Activated naive CD4-positive, alpha-beta T cell treated with Interleukin-2 at 50 U/mL for 16 hours (primary cell): ENCODE results near the gene FATE1.

ENCODE experiments used
- DNase-seq: peaks from one replicate; pipeline ENCODE4 v3.0.0-alpha.2; 2020

FATE1 gene

GRCh38 chrX:151704041-151704663 lies 11.7 kb upstream of the FATE1 start:
- no peak for DNase-seq

- no peak for DNase-seq
These were observed 7.0 kb upstream of the FATE1 start for GRCh38 chrX:151708821-151709220.

GRCh38 chrX:151710457-151710856 lies 5.4 kb upstream of the FATE1 start:
- DNase-seq = no peak

- no peak for DNase-seq
These were observed 4.7 kb upstream of the FATE1 start for GRCh38 chrX:151711154-151711553.

GRCh38 chrX:151711787-151712186 lies 4.0 kb upstream of the FATE1 start:
- DNase-seq = no peak

DNA sequence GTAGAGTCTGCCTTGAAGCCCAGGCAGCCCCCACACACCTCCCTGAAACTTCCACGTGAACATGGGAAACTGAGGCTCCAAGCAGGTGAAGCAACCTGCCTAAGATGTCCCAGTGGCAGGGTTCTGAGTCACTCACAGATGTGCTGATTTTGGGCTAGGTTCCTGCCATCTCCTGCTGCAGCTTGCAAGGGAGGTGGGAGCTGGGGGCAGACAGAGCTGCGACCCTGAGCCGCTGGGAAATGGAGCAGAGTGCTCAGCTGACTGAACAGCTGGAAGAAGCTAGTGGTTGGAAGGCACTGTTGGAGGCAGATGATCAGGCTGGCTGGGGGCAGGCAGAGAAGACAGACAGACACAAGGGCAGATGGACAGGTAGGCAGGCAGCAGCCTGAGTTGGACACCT lies 3.6 kb upstream of the FATE1 start:
- no peak for DNase-seq

DNA sequence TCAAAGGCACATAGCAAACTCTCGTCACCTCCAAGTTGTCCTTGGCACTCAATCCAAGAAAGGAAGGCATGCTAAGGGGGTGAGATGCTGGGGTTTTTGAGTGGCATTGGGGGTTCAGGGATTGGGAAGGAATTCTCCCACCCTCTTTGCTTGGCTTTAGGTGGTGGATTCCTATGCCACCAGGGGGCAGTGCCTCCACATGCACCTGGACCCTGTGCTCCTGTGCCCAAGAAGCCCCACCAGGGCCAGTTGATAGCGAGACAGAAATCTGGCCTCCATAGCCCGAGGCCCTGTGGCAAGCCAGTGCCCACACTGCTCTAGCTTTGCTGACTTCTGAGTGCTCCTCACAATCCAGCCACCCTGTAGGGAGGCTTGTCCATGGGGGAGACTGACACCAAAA lies 2.0 kb upstream of the FATE1 start:
- DNase-seq = no peak

- no peak for DNase-seq
These were observed 1.5 kb upstream of the FATE1 start for GRCh38 chrX:151714362-151714761.

- DNase-seq = no peak
These were observed 6.5 kb downstream of the FATE1 start for GRCh38 chrX:151722241-151722846.

GRCh38 chrX:151723156-151723760 lies 7.4 kb downstream of the FATE1 start:
- no peak for DNase-seq

- no peak for DNase-seq
These were observed 8.9 kb downstream of the FATE1 start for GRCh38 chrX:151724563-151725337.

GRCh38 chrX:151725338-151725614 lies 9.4 kb downstream of the FATE1 start:
- DNase-seq = no peak

GRCh38 chrX:151726751-151727150 lies 10.9 kb downstream of the FATE1 start:
- DNase-seq = no peak

- DNase-seq = no peak
These were observed 11.5 kb downstream of the FATE1 start for GRCh38 chrX:151727346-151727745.

GRCh38 chrX:151729056-151729725 lies 13.4 kb downstream of the FATE1 start:
- no peak for DNase-seq

GRCh38 chrX:151734446-151734845 lies 18.6 kb downstream of the FATE1 start, which contains the start of gene CNGA2:
Gene CNGA2 (plus strand): TSS chrX:151734746. CDS start chrX:151738484, 3,738 bp downstream.
- DNase-seq = no peak

GRCh38 chrX:151735219-151735618 lies 19.4 kb downstream of the FATE1 start:
- no peak for DNase-seq

- DNase-seq = no peak
These were observed 20.9 kb downstream of the FATE1 start for GRCh38 chrX:151736685-151737084.

DNA sequence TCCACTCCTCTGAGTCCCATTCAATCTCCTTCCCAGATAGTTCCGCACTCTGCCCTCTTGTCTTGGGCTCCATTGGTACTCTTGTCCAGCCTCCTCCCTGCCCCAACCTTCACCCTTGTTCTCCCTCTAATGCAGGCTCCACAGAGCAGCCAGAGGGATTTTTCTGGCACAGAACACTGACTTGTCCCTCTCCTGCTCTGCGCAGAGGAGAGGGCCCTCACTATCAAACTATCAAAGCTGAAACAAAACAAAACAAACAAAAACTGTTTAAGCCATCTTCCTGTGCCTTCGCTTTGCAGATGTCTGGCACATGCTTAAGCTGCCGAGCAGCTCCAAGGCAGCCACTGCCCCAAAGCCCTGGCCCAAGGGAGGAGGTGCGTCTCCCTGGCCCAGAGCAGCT lies 21.7 kb downstream of the FATE1 start:
- DNase-seq = no peak

DNA sequence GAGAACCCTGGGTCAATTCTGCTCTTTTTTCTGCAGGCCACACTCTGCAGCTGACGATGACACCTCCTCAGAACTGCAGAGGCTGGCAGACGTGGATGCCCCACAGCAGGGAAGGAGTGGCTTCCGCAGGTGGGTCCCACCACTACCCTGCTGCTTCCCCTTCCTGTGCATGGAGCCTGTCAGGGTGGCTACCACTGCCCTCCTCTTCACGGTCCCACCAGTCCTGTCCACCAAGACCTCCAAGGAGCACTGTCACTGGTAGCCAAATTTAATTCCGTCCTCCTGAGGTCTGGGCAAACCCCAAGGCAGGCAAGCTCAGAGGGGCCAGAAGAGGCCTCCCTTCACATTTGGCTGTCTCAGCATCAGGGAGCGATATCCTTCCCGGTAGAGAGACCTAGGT lies 22.9 kb downstream of the FATE1 start:
- no peak for DNase-seq

- DNase-seq = no peak
These were observed 25.8 kb downstream of the FATE1 start for GRCh38 chrX:151741606-151742005.

- no peak for DNase-seq
These were observed 26.5 kb downstream of the FATE1 start for GRCh38 chrX:151742311-151742710.
